GM12875 (cell line): ENCODE results near the gene UQCRH.
"Not testable (repeated sequence)": the region's sequence is repeated elsewhere in the genome, so short reads cannot be mapped to it uniquely, and the experiment has no call there.

ENCODE experiments used
- H3K4me3 ChIP-seq: one replicate; pipeline ENCODE4 v1.5.1; 2011; ENCODE audit warnings: low read depth, low read length, control low read depth
- TF ChIP-seq, protein P1 (sequence below): IDR thresholded peaks from 2 replicates; pipeline ENCODE4 v1.5.1; 2011; ENCODE audit warnings: low read depth, mild to moderate bottlenecking, control low read depth, inconsistent platforms, low read length, moderate library complexity, borderline replicate concordance; ENCODE audit not compliant: insufficient read depth

Gene UQCRH

DNA sequence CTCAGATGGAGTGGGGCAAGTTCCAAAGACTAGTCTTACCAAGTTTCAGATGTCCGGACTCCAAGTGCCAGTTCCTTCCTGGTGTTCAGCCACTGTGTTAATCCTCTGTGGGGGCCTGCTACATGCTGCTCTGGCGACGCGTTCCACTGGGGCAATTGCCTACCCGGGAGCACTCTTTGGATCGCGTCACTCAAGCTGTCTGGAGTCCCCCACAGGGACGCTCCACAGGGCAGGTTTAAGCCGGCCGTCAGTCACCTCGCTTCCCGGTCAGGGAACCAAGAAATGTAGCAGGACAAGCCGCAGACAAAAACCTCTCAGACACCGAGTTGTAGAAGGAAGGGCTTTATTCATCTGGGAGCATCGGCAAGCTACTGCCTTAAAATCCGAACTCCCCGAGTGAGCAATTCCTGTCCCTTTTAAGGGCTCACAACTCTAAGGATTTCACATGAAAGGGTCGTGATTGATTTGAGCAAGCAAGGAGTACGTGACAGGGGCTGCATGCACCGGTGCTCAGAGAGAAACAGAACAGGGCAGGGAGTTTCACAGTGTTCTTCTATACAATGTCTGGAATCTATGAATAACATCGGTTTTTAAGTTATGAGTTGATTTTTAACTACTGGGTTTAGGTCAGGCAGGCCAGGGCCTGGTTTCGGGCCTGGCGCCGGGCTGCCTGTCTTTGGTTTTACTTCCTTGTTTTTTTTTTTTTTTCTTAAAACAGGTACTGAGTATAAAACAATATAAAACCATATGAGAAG, 28.5 kb downstream of the UQCRH start:
- H3K4me3 ChIP-seq, result peak overlapping the region; percentile 71

DNA sequence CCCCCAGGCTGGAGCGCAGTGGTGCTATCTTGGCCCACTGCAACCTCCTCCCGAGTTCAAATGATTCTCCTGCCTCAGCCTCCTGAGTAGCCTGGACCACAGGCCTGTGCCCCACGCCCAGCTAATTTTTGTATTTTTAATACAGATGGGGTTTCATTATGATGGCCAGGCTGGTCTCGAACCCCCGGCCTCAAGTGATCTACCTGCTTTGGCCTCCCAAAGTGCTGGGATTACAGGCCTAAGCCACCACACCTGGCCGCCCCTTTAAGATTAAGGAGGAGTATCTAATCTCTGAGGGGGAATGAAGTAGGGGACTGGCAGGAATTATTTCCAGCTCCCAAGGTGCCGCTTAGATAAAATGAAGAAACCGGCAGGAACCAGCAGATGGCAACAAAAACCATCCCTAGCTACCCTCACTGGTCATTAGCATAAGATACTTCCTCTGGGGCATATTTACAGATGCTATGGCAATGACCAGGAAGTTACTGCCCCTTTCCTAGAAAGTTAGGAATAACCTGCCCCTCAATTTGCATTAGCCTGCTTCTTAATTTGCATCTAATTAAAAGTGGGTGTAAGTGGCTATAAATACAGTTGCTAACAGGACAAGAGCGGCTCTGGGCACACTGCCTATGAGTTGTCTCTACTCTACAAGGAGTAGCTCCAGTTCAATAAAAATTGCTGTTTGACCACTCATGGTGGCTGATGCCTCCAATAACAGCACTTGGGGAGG, 30.0 kb downstream of the UQCRH start:
- H3K4me3 ChIP-seq, result peak overlapping the region; percentile 5
- TF ChIP-seq, protein P1, sequence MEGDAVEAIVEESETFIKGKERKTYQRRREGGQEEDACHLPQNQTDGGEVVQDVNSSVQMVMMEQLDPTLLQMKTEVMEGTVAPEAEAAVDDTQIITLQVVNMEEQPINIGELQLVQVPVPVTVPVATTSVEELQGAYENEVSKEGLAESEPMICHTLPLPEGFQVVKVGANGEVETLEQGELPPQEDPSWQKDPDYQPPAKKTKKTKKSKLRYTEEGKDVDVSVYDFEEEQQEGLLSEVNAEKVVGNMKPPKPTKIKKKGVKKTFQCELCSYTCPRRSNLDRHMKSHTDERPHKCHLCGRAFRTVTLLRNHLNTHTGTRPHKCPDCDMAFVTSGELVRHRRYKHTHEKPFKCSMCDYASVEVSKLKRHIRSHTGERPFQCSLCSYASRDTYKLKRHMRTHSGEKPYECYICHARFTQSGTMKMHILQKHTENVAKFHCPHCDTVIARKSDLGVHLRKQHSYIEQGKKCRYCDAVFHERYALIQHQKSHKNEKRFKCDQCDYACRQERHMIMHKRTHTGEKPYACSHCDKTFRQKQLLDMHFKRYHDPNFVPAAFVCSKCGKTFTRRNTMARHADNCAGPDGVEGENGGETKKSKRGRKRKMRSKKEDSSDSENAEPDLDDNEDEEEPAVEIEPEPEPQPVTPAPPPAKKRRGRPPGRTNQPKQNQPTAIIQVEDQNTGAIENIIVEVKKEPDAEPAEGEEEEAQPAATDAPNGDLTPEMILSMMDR, result peak; percentile 37; the same call in 1 of the 2 replicates

DNA sequence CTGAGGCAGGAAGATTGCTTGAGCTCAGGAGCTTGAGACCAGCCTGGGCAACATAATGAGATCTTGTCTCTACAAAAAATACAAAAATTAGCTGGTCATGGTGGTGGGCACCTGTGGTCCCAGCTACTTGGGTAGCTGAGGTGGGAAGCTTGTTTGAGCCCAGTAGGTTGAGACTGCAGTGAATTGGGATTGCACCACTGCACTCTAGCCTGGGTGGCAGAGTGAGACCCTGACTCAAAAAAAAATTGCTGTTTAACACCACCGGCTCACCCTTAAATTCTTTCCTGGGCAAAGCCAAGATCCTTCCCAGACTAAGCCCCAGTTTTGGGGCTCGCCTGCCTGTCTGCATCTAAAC, 30.5 kb downstream of the UQCRH start:
- TF ChIP-seq, protein P1, result no peak
- no peak overlapping the region for H3K4me3 ChIP-seq

DNA sequence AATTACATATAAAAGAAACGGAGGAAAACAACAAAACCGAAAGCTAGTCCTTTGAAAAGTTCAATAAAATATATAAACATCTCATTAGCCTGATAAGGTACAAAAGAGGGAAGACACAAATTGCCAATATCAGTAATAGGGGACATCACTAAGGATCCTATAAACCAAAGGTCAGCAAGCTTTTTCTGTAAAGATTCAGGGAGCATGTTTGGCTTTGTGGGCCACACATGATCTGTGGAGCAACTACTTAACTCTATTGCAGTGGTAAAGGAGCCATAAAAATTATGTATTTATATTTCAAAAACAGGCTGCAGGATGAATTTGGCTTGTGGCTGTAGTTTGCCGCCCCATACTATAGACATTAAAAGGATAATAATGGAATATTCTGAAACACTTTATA, 31.6 kb downstream of the UQCRH start:
- TF ChIP-seq, protein P1, result no peak

DNA sequence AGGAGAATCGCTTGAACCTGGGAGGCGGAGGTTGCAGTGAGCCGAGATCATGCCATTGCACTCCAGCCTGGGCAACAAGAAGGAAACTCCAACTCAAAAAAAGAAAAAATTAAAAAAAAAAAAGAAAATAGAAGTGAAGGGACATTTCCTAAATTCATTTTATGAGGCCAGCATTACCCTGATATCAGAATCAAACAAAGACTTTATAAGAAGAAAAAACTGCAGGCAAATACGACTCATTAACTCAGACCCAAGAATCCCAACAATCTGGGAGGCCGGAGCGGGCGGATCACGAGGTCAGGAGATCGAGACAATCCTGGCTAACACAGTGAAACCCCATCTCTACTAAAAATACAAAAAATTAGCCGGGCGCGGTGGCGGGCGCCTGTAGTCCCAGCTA, 33.9 kb downstream of the UQCRH start:
- not testable (repeated sequence) for H3K4me3 ChIP-seq

More for the DNA sequence above, 31.6 kb downstream of the UQCRH start:
- H3K4me3 ChIP-seq, result no peak overlapping the region

DNA sequence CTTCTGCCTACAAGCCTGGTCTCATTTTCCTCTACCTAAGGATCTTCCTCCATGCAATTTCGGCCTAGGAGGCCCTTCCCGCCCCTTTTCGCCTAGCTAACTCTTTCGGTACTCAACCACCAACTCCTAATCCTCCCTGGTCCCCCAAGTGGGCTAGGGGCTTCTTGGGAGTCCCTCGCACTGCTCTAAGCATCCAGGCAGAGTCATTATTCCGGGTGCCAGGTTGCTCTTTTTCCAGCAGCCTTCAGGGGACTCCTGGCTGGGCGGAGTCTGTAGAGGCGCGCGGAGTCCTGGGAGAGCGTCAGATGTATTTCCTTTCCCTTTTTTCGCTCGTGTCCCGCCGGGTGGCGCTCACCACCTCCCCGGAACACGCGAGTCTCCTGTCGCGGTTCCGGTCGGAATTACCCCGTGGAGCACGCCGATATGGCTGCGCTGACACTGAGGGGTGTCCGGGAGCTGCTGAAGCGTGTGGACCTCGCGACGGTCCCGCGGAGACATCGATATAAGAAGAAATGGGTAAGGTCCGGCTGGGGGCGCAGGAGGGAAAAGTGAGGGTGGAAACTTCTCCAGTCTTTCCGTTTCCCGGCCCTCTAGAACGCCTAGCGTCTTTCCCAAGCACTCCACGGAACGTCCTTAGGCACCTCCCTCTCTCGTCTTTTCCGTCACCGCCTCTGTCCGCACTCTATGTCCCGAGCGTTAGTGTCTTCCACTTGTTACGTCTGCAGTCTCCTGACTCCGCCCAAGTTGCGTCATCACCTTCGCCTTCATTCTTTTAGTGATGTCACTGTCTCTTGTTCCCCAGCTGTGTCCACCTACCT, 37.1 kb downstream of the UQCRH start, which contains the start of gene NSUN4:
Gene NSUN4, plus strand, starts transcription at position 404 of the 818 bp plus-strand sequence. Its CDS starts 20 bp downstream, at position 424.
- H3K4me3 ChIP-seq, result peak within 1 kb of the TSS; percentile 86
- TF ChIP-seq, protein P1, result peak; percentile 91

DNA sequence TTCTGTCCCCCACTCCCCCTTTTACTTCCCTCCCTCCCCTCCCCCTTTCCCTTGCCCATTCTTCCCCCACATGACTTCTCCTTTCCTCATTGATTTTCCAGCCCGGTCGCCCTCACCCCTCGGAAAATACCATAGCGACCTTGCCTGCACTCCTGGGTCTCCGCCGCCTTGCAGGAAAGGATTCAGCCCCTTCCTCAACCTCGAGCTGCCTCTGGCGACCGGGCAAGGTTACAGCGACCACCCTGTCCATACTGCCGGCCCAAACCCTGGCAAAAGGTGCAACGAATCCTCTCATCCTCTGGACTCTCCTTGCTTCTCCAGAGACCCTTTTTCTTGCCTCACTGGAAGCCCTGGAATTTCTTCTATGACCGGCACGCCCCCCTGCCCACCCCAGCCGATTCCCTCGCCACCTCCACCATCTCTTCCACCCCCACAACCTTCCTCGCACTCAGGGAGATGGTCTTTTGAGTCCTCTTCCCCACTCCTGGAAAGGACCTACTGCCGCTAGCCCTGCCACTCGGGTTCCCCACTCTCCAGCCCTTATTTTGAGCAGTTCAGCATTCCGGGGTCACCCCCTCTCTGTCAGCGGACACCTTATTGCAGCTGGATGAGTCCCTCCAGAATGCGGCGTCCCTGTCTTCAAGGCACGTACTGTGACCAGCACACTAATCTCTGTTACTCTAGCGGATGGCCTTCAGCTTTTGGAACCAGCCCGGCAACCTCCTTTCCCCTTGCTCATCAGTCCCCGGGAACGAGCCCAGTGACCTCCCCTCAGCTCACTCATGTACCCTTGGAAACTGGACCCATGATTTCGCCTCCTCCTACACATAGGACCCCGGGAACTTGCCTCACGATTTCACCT, 38.0 kb downstream of the UQCRH start:
- peak overlapping the region; percentile 86 for H3K4me3 ChIP-seq
- TF ChIP-seq, protein P1, result no peak
